Caco-2 (cell line): ENCODE data around the gene PLD4. TPM values are rescaled to one million over a fixed set of nuclear protein-coding genes. Genes with fewer than 3 reads are reported as not detected.

Source experiments
- BruUV-seq: library from RNA; stranded (reverse); fragments of 400-500 nt; replicated peaks from 2 replicates; lab custom pipeline; 2021; lab: Mats Ljungman, UMichigan
- CTCF ChIA-PET: fragments of 300-600 bp; sonication (Branson Sonifier 250); formaldehyde crosslinking; loops from one replicate; lab custom pipeline; 2022; ENCODE audit warnings: antibody characterized with exemption; lab: Charles Lee
- POLR2A ChIA-PET: fragments of 300-600 bp; sonication (Branson Sonifier 250); formaldehyde crosslinking; loops from one replicate; lab custom pipeline; 2022; ENCODE audit warnings: antibody characterized with exemption; lab: Charles Lee
- DNase-seq, 2 experiments: peaks; one replicate each; pipeline versions ENCODE4 v3.0.0 to v3.0.0-alpha.2; 2020 to 2022
- H3K27me3 ChIP-seq: replicated peaks from 2 replicates; pipeline ENCODE4 v1.6.0; 2011; ENCODE audit warnings: low read length; ENCODE audit not compliant: control insufficient read depth, insufficient read depth
- H3K36me3 ChIP-seq: 2 replicates; pipeline ENCODE4 v1.5.1; 2011; ENCODE audit warnings: low read length; ENCODE audit not compliant: control insufficient read depth, insufficient read depth
- H3K4me1 ChIP-seq: fragments of 250-450 bp; sonication (Bioruptor Pico); 2 replicates; pipeline ENCODE4 v1.5.1; 2020; ENCODE audit warnings: mild to moderate bottlenecking
- H3K4me3 ChIP-seq: 2 replicates; pipeline ENCODE4 v1.5.1; 2011; ENCODE audit warnings: low read depth, mild to moderate bottlenecking, control low read depth, low read length
- H3K9me3 ChIP-seq: fragments of 250-450 bp; sonication (Bioruptor Pico); 2 replicates; pipeline ENCODE4 v1.5.1; 2020; ENCODE audit warnings: mild to moderate bottlenecking, moderate library complexity
- H3K27ac Mint-ChIP-seq: one replicate; pipeline ENCODE4 v1.8.0; 2022; ENCODE audit warnings: mixed read lengths; ENCODE audit not compliant: unreplicated experiment
- H3K27me3 Mint-ChIP-seq: one replicate; pipeline ENCODE4 v1.8.0; 2022; ENCODE audit warnings: mixed read lengths; ENCODE audit not compliant: insufficient read depth, unreplicated experiment
- H3K36me3 Mint-ChIP-seq: one replicate; pipeline ENCODE4 v1.8.0; 2022; ENCODE audit warnings: mild to moderate bottlenecking, mixed read lengths; ENCODE audit not compliant: insufficient read depth, unreplicated experiment
- H3K4me1 Mint-ChIP-seq: one replicate; pipeline ENCODE4 v1.8.0; 2022; ENCODE audit warnings: low read depth, mixed read lengths; ENCODE audit not compliant: unreplicated experiment
- H3K4me3 Mint-ChIP-seq: one replicate; pipeline ENCODE4 v1.8.0; 2022; ENCODE audit warnings: mild to moderate bottlenecking, moderate library complexity, mixed read lengths; ENCODE audit not compliant: unreplicated experiment
- H3K9me3 Mint-ChIP-seq: one replicate; pipeline ENCODE4 v1.8.0; 2022; ENCODE audit warnings: mixed read lengths; ENCODE audit not compliant: unreplicated experiment
- intact Hi-C: fragments of 100-400 bp; cut with micrococcal nuclease; formaldehyde crosslinking; loops from one replicate; pipeline ENCODE4 v1.10.0; 2022; ENCODE audit not compliant: unreplicated experiment
- total RNA-seq: library from RNA; stranded (reverse); gene quantifications from 2 replicates; pipeline ENCODE4 v1.2.3, GENCODE V29; 2022
- TF ChIP-seq, protein P1 (sequence below), 2 experiments: fragments of 200-600 bp in 1 of 2; IDR thresholded peaks; 1 replicate in 1 of 2; 2 replicates in 1 of 2; pipeline versions ENCODE4 v1.5.1 to v1.8.0; 2011 to 2022; ENCODE audit warnings: antibody characterized with exemption in 1 of 2, control low read depth in 1 of 2, inconsistent platforms in 1 of 2, low read depth in 1 of 2, low read length in 1 of 2, mild to moderate bottlenecking in 1 of 2, moderate library complexity in 1 of 2; ENCODE audit not compliant: insufficient read depth in 1 of 2, severe bottlenecking in 1 of 2, unreplicated experiment in 1 of 2

The PLD4 gene
- total RNA-seq, 1 experiment from 2014 or later: not detected

DNA sequence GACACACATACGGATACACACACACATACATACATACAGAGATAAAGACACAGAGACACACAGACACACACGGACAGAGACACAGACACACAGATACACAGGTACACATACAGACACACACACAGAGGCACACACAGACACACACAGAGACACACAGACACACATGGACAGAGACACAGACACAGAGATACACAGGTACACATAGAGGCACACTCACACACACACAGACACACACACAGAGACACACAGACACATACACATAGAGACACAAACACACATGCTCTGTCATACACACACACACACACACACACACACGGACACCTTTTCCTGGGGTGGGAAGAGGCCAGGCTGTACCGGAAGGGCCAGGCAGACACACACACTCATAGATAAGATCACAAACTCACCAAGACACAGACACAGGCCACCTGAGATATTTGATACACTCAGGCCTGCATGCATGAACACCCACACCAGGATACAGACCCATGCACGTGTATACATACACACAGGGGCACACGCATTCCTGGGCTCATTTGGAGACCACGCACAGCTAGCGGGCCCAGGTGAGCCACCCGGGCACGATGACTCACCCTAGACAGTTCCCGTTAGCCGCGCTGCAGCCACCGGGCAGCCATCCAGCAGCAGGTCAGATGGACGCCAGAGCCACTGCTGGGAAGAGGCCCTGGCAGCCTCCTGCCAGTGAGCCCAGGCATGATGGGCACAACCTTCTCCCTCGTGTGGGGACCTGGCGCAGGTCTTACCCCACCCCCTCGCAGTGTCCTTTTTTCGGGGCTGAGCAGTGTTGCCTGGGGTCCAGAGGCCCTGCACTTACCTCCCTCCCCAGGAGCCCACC lies 55.3 kb downstream of the PLD4 start:
- no peaks in the 10 kb centered on the region for H3K36me3 Mint-ChIP-seq
- H3K4me3 ChIP-seq: no peak overlapping the region
- H3K4me1 ChIP-seq: peaks cover 13% of the 10 kb centered on the region
- H3K9me3 Mint-ChIP-seq: no peaks in the 10 kb centered on the region
- intact Hi-C loops: loop anchor here (5.0 kb wide), 1 partner anchor 507 kb away; the partner anchor contains the start of gene CRIP1
- ChIA-PET CTCF (no interaction called here), POLR2A (no interaction called here)
- no peak for DNase-seq
- H3K27ac Mint-ChIP-seq: no peak overlapping the region
- H3K4me3 Mint-ChIP-seq: no peak overlapping the region
- BruUV-seq: no TSS peak
- H3K27me3 ChIP-seq: no peaks in the 10 kb centered on the region
- H3K4me1 Mint-ChIP-seq: peaks cover 7% of the 10 kb centered on the region
- H3K36me3 ChIP-seq: no peaks in the 10 kb centered on the region
- H3K27me3 Mint-ChIP-seq: peaks cover 2% of the 10 kb centered on the region
- TF ChIP-seq, protein P1, sequence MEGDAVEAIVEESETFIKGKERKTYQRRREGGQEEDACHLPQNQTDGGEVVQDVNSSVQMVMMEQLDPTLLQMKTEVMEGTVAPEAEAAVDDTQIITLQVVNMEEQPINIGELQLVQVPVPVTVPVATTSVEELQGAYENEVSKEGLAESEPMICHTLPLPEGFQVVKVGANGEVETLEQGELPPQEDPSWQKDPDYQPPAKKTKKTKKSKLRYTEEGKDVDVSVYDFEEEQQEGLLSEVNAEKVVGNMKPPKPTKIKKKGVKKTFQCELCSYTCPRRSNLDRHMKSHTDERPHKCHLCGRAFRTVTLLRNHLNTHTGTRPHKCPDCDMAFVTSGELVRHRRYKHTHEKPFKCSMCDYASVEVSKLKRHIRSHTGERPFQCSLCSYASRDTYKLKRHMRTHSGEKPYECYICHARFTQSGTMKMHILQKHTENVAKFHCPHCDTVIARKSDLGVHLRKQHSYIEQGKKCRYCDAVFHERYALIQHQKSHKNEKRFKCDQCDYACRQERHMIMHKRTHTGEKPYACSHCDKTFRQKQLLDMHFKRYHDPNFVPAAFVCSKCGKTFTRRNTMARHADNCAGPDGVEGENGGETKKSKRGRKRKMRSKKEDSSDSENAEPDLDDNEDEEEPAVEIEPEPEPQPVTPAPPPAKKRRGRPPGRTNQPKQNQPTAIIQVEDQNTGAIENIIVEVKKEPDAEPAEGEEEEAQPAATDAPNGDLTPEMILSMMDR (IDR thresholded peaks at IDR 0.05; ENCODE audit: insufficient read depth in 1 of 2, low read depth in 1 of 2, low read length in 1 of 2, severe bottlenecking in 1 of 2, unreplicated experiment in 1 of 2): no peak
- H3K9me3 ChIP-seq: no peaks in the 10 kb centered on the region

DNA sequence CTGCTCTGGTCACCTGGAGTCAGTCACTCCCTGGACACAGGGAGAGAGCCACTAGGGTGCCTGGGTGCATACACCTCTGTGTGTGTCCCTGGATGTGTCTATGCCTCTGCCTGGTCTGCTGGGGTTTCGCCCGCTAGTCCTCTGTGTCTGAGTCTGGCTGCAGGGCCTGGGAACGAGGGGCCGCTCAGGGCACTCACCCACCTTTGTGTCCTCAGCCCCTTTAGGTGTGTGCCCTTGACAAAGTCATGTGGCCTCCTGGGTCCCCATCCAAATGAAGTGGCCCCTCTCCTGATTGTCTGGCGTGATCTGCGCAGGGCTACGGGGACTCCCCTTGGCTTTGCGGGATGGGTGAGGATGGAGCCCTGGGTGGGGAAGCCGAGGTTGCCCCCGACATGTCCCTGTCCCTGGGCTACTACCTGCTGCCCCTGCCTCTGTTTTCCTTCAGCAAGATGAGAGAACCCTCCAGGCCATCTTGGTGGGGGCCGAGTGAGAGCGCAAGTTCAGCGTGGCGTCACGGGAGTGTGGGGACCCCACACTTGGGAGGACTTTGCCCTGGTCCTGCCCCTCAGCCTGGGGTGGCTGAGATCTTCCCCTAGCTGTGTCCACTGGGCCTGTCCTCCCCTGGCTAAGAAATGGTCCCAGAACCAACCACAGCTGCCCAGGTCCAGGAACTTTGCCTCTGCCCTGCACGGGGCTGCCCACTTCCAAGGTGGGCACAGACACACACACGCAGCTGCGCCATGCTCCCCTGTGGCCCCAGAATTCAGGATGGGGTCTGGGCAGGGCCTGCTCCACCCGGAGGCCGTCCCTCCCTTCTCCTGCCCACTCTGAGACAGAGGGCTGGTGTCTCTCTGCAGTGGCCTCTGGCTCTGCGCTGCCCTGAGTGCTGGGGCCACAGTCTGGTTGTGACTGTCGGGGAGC lies 56.2 kb downstream of the PLD4 start:
- Mint-ChIP-seq H3K4me3 (no peak overlapping the region), H3K4me1 (peaks cover 7% of the 10 kb centered on the region), H3K9me3 (no peaks in the 10 kb centered on the region), H3K27me3 (peaks cover 2% of the 10 kb centered on the region), H3K27ac (no peak overlapping the region), H3K36me3 (no peaks in the 10 kb centered on the region)
- Histone ChIP-seq H3K36me3 (no peaks in the 10 kb centered on the region), H3K9me3 (no peaks in the 10 kb centered on the region), H3K4me1 (peaks cover 13% of the 10 kb centered on the region), H3K4me3 (no peak overlapping the region), H3K27me3 (no peaks in the 10 kb centered on the region)
- ChIA-PET POLR2A (no interaction called here), CTCF (no interaction called here)
- intact Hi-C loops: no loop called here
- TF ChIP-seq, protein P1 (IDR thresholded peaks at IDR 0.05; ENCODE audit: insufficient read depth in 1 of 2, low read depth in 1 of 2, low read length in 1 of 2, severe bottlenecking in 1 of 2, unreplicated experiment in 1 of 2): no peak
- no TSS peak for BruUV-seq
- DNase-seq: no peak
